Testis (tissue), 3 donors: ENCODE data around the gene LRRK1. TPM values are rescaled to one million over a fixed set of nuclear protein-coding genes. Genes with fewer than 3 reads are reported as not detected.
A peak's percentile ranks its signal among the peaks of the same experiment; 100 is the strongest.

Source experiments
- DNase-seq: peaks from one replicate; pipeline ENCODE4 v3.0.0-alpha.2; 2019
- H3K27ac ChIP-seq, 2 donors: fragments of 200-600 bp; sonication (generic); one replicate each; pipeline ENCODE4 v1.5.1; 2019
- H3K27me3 ChIP-seq: fragments of 200-600 bp; sonication (generic); one replicate; pipeline ENCODE4 v1.5.1; 2019
- H3K36me3 ChIP-seq: fragments of 200-600 bp; sonication (generic); one replicate; pipeline ENCODE4 v1.5.1; 2017; ENCODE audit warnings: low read depth; ENCODE audit errors: missing control alignments
- H3K4me1 ChIP-seq: fragments of 200-600 bp; sonication (generic); one replicate; pipeline ENCODE4 v1.5.1; 2019
- H3K4me3 ChIP-seq, 2 donors: fragments of 200-600 bp; sonication (generic); one replicate each; pipeline ENCODE4 v1.5.1; 2017 to 2019
- H3K9me3 ChIP-seq: fragments of 200-600 bp; sonication (generic); one replicate; pipeline ENCODE4 v1.5.1; 2017
- POLR2A ChIP-seq: fragments of 450-650 bp; IDR thresholded peaks from one replicate; pipeline ENCODE4 v1.6.1; 2017; ENCODE audit warnings: antibody characterized with exemption, mild to moderate bottlenecking, moderate library complexity
- WGBS, 2 donors: methylation state at CpG; one replicate each; pipeline ENCODE4 v1.1.5; 2018; 5-methylcytosine and 5-hydroxymethylcytosine counted together
- intact Hi-C: fragments of 100-400 bp; cut with DNase I; formaldehyde crosslinking; loops from one replicate; pipeline ENCODE4 v1.15.1; 2023; ENCODE audit warnings: low total_unique reads
- polyA plus RNA-seq: library from polyadenylated mRNA; stranded (reverse); fragments of 350-450 nt; fragmentation: Illumina TruSeq; extraction: RNeasy Lipid Tissue Mini Kit (QIAGEN cat#74804); gene quantifications from one replicate; pipeline ENCODE4 v1.2.3, GENCODE V29; 2014; ENCODE audit warnings: low read depth, low replicate concordance; ENCODE audit not compliant: insufficient read depth
- total RNA-seq, 2 donors: library from RNA; depleted of rRNA; stranded (reverse); fragments of >200 nt; gene quantifications; one replicate each; pipeline ENCODE4 v1.2.3, GENCODE V29; 2016
- TF ChIP-seq, protein P1 (sequence below), 3 experiments: fragments of 450-650 bp in 2 of 3; fragments of 200-600 bp in 1 of 3; sonication (generic) in 1 of 3; IDR thresholded peaks; one replicate each; pipeline ENCODE4 v1.5.1; 2016 to 2019; ENCODE audit warnings: antibody characterized with exemption in 3 of 3, mild to moderate bottlenecking in 2 of 3, moderate library complexity in 1 of 3

Gene LRRK1
- total and polyA plus RNA-seq, 3 donors from 2014 or later = 18.8 to 24.6 (median 23.0) TPM

- Histone ChIP-seq H3K27me3 (no peaks in the 10 kb centered on the region), H3K36me3 (no peaks in the 10 kb centered on the region), H3K27ac (no peak overlapping the region), H3K9me3 (no peaks in the 10 kb centered on the region), H3K4me1 (peaks cover 5% of the 10 kb centered on the region), H3K4me3 (peak overlapping the region in 1 of 2 donors; percentile 51)
- WGBS, 2 donors = 17 to 25% methylated on average over 27 of the region's 27 CpGs
- intact Hi-C loops = loop anchor here (10.0 kb wide), 2 partner anchors 92 to 342 kb away; partner anchors contain the start of gene LRRK1
- no peak for TF ChIP-seq POLR2A
- TF ChIP-seq, protein P1, sequence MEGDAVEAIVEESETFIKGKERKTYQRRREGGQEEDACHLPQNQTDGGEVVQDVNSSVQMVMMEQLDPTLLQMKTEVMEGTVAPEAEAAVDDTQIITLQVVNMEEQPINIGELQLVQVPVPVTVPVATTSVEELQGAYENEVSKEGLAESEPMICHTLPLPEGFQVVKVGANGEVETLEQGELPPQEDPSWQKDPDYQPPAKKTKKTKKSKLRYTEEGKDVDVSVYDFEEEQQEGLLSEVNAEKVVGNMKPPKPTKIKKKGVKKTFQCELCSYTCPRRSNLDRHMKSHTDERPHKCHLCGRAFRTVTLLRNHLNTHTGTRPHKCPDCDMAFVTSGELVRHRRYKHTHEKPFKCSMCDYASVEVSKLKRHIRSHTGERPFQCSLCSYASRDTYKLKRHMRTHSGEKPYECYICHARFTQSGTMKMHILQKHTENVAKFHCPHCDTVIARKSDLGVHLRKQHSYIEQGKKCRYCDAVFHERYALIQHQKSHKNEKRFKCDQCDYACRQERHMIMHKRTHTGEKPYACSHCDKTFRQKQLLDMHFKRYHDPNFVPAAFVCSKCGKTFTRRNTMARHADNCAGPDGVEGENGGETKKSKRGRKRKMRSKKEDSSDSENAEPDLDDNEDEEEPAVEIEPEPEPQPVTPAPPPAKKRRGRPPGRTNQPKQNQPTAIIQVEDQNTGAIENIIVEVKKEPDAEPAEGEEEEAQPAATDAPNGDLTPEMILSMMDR (IDR thresholded peaks at IDR 0.05) = peak; percentile 84 to 92 (median 92)
- peak; percentile 88 for DNase-seq
Observed at GRCh38 chr15:101006931-101007691, 88.0 kb downstream of the LRRK1 start.

DNA sequence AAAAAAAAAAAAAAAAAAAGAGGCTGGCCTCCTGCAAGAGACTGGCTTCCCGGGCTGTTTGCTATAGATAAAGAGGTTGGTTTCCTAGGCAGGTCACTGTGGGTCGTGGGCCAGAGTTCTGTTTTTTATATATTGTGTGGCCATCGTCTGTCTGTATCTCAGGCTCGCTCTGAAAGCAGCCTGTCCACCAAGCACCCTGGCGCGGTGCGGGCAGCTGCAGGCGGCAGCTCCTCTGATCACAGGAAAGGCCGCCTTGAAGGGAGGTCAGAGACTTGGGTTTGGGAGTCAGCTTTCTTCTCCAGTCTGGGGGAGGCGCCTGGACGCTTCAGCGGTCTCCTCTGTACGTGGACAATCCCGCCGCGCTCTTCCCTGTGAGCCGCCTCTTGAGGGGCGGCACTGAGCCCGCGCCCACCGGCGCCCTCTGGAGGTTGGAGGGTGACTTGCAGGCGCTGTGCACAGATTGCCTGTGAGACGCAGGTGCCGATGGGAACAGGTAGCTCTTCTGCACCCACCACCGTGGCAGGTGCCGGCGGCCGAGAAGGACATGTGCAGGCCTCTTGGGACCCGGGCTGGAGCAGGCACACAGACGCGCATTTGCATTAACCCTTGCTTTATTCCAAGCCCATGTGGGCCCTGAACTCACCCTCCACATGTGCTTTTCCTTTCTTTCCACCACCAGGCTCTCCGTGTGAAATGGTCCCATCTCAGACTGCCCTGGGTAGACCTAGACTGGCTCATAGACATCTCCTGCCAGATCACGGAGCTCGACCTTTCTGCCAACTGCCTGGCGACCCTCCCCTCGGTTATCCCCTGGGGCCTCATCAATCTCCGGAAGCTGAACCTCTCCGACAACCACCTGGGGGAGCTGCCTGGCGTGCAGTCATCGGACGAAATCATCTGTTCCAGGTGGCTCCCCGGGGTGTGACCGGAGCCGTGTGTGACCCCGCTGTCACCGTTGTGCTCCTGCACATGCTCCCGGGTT, 89.3 kb downstream of the LRRK1 start:
- no peaks in the 10 kb centered on the region for H3K9me3 ChIP-seq
- TF ChIP-seq, protein P1 (IDR thresholded peaks at IDR 0.05) = peak; percentile 72 to 93 (median 86)
- TF ChIP-seq POLR2A = no peak
- no peak overlapping the region for H3K27ac ChIP-seq
- no peaks in the 10 kb centered on the region for H3K36me3 ChIP-seq
- peak; percentile 86 for DNase-seq
- WGBS, 2 donors = 35 to 40% methylated on average over 24 to 48 of the region's 48 CpGs
- no peaks in the 10 kb centered on the region for H3K27me3 ChIP-seq
- H3K4me1 ChIP-seq = peaks cover 3% of the 10 kb centered on the region
- peak overlapping the region; percentile 13 to 51 for H3K4me3 ChIP-seq
- intact Hi-C loops = loop anchor here (10.0 kb wide), 2 partner anchors 94 to 344 kb away; partner anchors contain the start of gene LRRK1

GRCh38 chr15:101009176-101009575, 90.0 kb downstream of the LRRK1 start:
- H3K4me3 ChIP-seq = no peak overlapping the region

DNA sequence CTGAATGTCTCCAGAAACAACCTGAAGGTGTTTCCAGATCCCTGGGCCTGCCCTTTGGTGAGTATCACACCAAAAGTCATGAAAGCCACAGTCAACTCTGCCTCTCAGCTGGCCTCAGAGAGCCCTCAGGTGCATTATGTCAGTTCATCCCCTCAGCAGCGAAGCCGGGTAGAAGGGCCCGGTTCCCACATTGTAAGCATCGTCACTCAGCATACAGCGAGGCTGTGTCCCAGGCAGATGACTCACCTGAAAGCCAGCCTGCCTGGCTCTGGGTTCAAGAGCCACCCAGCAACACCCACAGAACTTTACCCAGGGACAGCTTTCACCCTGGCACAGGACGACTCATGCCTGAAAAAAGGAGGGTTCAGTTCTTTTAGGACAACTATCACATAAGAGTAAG, 91.6 kb downstream of the LRRK1 start:
- peaks cover 19% of the 10 kb centered on the region for H3K4me1 ChIP-seq
- no peaks in the 10 kb centered on the region for H3K9me3 ChIP-seq
- TF ChIP-seq, protein P1 (IDR thresholded peaks at IDR 0.05) = no peak
- TF ChIP-seq POLR2A = no peak
- intact Hi-C loops = loop anchor here (10.0 kb wide), 1 partner anchor 74 kb away; no protein-coding TSS in a partner anchor
- H3K4me3 ChIP-seq = no peak overlapping the region
- 92 to 94% methylated on average over 6 of the region's 6 CpGs for WGBS, 2 donors
- peak; percentile 11 for DNase-seq
- no peaks in the 10 kb centered on the region for H3K36me3 ChIP-seq
- H3K27me3 ChIP-seq = no peaks in the 10 kb centered on the region
- H3K27ac ChIP-seq = no peak overlapping the region

More at GRCh38 chr15:101009176-101009575, 90.0 kb downstream of the LRRK1 start:
- no peak for TF ChIP-seq POLR2A
- TF ChIP-seq, protein P1 (IDR thresholded peaks at IDR 0.05) = no peak
- Histone ChIP-seq H3K27me3 (no peaks in the 10 kb centered on the region), H3K27ac (no peak overlapping the region), H3K4me1 (peaks cover 7% of the 10 kb centered on the region), H3K36me3 (no peaks in the 10 kb centered on the region), H3K9me3 (no peaks in the 10 kb centered on the region)
- intact Hi-C loops = loop anchor here (10.0 kb wide), 2 partner anchors 94 to 344 kb away; partner anchors contain the start of gene LRRK1
- peak; percentile 8 for DNase-seq
- WGBS, 2 donors = 45 to 80% methylated on average over 2 of the region's 2 CpGs
